Measurements from ENCODE around the gene RTN4. TPM values are rescaled to one million over a fixed set of nuclear protein-coding genes. Genes with fewer than 3 reads are reported as not detected.

The RTN4 gene
- total RNA-seq, 1 donor from 2014 or later: 275 TPM

DNA sequence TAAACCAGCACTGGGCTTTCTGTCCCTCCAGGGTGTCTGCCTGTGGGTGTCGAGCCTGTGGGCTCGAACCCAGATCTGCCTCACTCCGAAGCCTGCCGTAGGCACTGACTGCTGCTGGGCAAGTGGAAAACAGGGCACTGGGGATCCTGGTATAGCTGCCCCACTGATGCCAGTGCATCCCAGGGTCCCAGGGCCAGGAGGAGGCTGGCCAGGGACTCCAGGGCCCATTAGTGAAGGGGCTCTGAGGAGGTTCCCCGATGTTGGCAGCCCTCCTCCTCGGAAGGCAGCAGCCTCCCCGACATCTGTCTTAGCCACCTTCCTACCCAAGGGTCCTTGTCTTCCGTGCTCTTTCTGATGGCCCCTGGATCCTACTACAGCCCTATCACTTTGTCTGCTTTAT is 96.1 kb downstream of the RTN4 start:
- H3K4me3 ChIP-seq: no peak overlapping the region
- peaks cover 3% of the 10 kb centered on the region for H3K4me1 ChIP-seq

GRCh38 chr2:54952978-54953456 is 97.2 kb downstream of the RTN4 start:
- H3K4me1 ChIP-seq: peaks cover 3% of the 10 kb centered on the region
- H3K27ac ChIP-seq: no peak overlapping the region
- H3K4me3 ChIP-seq: no peak overlapping the region
- DNase-seq (no peak), ATAC-seq (no peak)
- no peaks in the 10 kb centered on the region for H3K36me3 ChIP-seq
- H3K9me3 ChIP-seq: no peaks in the 10 kb centered on the region
- intact Hi-C loops (cut with DNase I): no loop called here
- H3K27me3 ChIP-seq: no peaks in the 10 kb centered on the region
- TF ChIP-seq, protein P1, sequence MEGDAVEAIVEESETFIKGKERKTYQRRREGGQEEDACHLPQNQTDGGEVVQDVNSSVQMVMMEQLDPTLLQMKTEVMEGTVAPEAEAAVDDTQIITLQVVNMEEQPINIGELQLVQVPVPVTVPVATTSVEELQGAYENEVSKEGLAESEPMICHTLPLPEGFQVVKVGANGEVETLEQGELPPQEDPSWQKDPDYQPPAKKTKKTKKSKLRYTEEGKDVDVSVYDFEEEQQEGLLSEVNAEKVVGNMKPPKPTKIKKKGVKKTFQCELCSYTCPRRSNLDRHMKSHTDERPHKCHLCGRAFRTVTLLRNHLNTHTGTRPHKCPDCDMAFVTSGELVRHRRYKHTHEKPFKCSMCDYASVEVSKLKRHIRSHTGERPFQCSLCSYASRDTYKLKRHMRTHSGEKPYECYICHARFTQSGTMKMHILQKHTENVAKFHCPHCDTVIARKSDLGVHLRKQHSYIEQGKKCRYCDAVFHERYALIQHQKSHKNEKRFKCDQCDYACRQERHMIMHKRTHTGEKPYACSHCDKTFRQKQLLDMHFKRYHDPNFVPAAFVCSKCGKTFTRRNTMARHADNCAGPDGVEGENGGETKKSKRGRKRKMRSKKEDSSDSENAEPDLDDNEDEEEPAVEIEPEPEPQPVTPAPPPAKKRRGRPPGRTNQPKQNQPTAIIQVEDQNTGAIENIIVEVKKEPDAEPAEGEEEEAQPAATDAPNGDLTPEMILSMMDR (IDR thresholded peaks at IDR 0.05): no peak

More for the DNA sequence above, 96.1 kb downstream of the RTN4 start:
- H3K9me3 ChIP-seq: no peaks in the 10 kb centered on the region
- H3K27ac ChIP-seq: no peak overlapping the region
- TF ChIP-seq, protein P1 (IDR thresholded peaks at IDR 0.05): no peak
- no peak for DNase-seq
- intact Hi-C loops (cut with DNase I): no loop called here
- H3K27me3 ChIP-seq: no peaks in the 10 kb centered on the region
- no peaks in the 10 kb centered on the region for H3K36me3 ChIP-seq
- ATAC-seq: no peak

DNA sequence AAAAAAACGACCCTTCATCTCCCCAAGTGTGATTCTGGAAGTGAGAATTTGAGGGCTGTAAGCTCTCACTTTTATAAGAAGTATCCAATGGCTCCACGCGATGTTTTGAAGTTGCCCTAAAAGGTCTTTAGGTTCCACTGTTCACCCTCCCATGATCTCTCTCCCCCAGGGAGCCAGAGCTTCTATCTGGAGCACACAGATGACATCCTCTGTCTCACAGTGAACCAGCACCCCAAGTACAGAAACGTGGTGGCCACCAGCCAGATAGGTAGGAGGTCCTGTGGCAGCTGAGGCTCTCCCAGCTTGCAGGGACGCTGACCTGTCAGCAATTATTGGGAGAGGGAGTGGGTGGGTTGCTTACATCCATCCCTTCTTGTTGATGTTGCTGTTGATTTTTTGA is 97.8 kb downstream of the RTN4 start:
- intact Hi-C loops (cut with DNase I): no loop called here
- no peak overlapping the region for H3K4me3 ChIP-seq
- H3K9me3 ChIP-seq: no peaks in the 10 kb centered on the region
- H3K36me3 ChIP-seq: no peaks in the 10 kb centered on the region
- no peak for DNase-seq
- peaks cover 3% of the 10 kb centered on the region for H3K4me1 ChIP-seq
- TF ChIP-seq, protein P1 (IDR thresholded peaks at IDR 0.05): no peak
- no peak for ATAC-seq
- H3K27me3 ChIP-seq: no peaks in the 10 kb centered on the region
- no peak overlapping the region for H3K27ac ChIP-seq

- no peaks in the 10 kb centered on the region for H3K9me3 ChIP-seq
- TF ChIP-seq, protein P1 (IDR thresholded peaks at IDR 0.05): no peak
- no peak overlapping the region for H3K27ac ChIP-seq
- no peaks in the 10 kb centered on the region for H3K27me3 ChIP-seq
- H3K4me1 ChIP-seq: peaks cover under 1% of the 10 kb centered on the region
- intact Hi-C loops (cut with DNase I): no loop called here
- ATAC-seq: no peak
- no peak overlapping the region for H3K4me3 ChIP-seq
- no peak for DNase-seq
- no peaks in the 10 kb centered on the region for H3K36me3 ChIP-seq
Measured at GRCh38 chr2:54950811-54951210, 99.4 kb downstream of the RTN4 start.

GRCh38 chr2:54949431-54949830 is 100.8 kb downstream of the RTN4 start:
- no peak for DNase-seq
- no peak for ATAC-seq
- Histone ChIP-seq H3K9me3 (no peaks in the 10 kb centered on the region), H3K4me3 (no peak overlapping the region), H3K27me3 (no peaks in the 10 kb centered on the region), H3K4me1 (no peaks in the 10 kb centered on the region), H3K36me3 (no peaks in the 10 kb centered on the region), H3K27ac (no peak overlapping the region)
- TF ChIP-seq, protein P1 (IDR thresholded peaks at IDR 0.05): no peak
- intact Hi-C loops (cut with DNase I): no loop called here

GRCh38 chr2:54948120-54948519 is 102.1 kb downstream of the RTN4 start:
- H3K36me3 ChIP-seq: no peaks in the 10 kb centered on the region
- TF ChIP-seq, protein P1 (IDR thresholded peaks at IDR 0.05): no peak
- DNase-seq (no peak), ATAC-seq (no peak)
- no peak overlapping the region for H3K4me3 ChIP-seq
- H3K9me3 ChIP-seq: no peaks in the 10 kb centered on the region
- no peaks in the 10 kb centered on the region for H3K27me3 ChIP-seq
- no peaks in the 10 kb centered on the region for H3K4me1 ChIP-seq
- no peak overlapping the region for H3K27ac ChIP-seq
- intact Hi-C loops (cut with DNase I): no loop called here
